DND-41 (cell line): ENCODE measurements around the gene MYO16.
"Not testable (repeated sequence)": the region's sequence is repeated elsewhere in the genome, so short reads cannot be mapped to it uniquely, and the experiment has no call there.

Experiments used
- ATAC-seq: fragments of 200-7000 bp; cut with Tn5 transposase; 3 replicates; pipeline ENCODE4 v1.9.1; 2021; ENCODE audit warnings: low read depth; ENCODE audit not compliant: insufficient read depth
- DNase-seq: peaks from one replicate; pipeline ENCODE4 v3.0.0-alpha.2; 2020
- H2AFZ ChIP-seq: 2 replicates; pipeline ENCODE4 v1.6.0; 2012; ENCODE audit warnings: low read depth, low read length
- H3K27ac ChIP-seq: 2 replicates; pipeline ENCODE4 v1.5.1; 2012; ENCODE audit warnings: low read length, inconsistent platforms
- H3K27me3 ChIP-seq: fragments of 200-600 bp; sonication (generic); 2 replicates; pipeline ENCODE4 v1.6.0; 2012; ENCODE audit warnings: low read length, mild to moderate bottlenecking, inconsistent platforms; ENCODE audit not compliant: insufficient read depth, poor library complexity
- H3K36me3 ChIP-seq: 2 replicates; pipeline ENCODE4 v1.5.1; 2012; ENCODE audit warnings: low read length, inconsistent platforms; ENCODE audit not compliant: insufficient read depth
- H3K4me1 ChIP-seq: 2 replicates; pipeline ENCODE4 v1.5.1; 2012; ENCODE audit warnings: mild to moderate bottlenecking, low read length; ENCODE audit not compliant: insufficient read depth
- H3K4me2 ChIP-seq: 2 replicates; pipeline ENCODE4 v1.6.0; 2012; ENCODE audit warnings: mild to moderate bottlenecking, moderate library complexity, low read length, inconsistent platforms; ENCODE audit not compliant: insufficient read depth
- H3K4me3 ChIP-seq, 2 experiments: fragments of 200-600 bp in 1 of 2; shearing (Covaris generic) in 1 of 2; 2 replicates each; pipeline ENCODE4 v1.5.1; 2012 to 2016; ENCODE audit warnings: inconsistent platforms in 2 of 2, low read length in 2 of 2, mild to moderate bottlenecking in 2 of 2, low read depth in 1 of 2, moderate library complexity in 1 of 2
- H3K79me2 ChIP-seq: 2 replicates; pipeline ENCODE4 v1.6.0; 2012; ENCODE audit warnings: low read length, inconsistent platforms; ENCODE audit not compliant: insufficient read depth
- H3K9ac ChIP-seq: 2 replicates; pipeline ENCODE4 v1.6.0; 2012; ENCODE audit warnings: low read depth, mild to moderate bottlenecking, inconsistent platforms, low read length, moderate library complexity
- H3K9me3 ChIP-seq: 2 replicates; pipeline ENCODE4 v1.5.1; 2012; ENCODE audit warnings: low read length, moderate library complexity, mild to moderate bottlenecking, inconsistent platforms; ENCODE audit not compliant: insufficient read depth, severe bottlenecking
- H4K20me1 ChIP-seq: 2 replicates; pipeline ENCODE4 v1.6.0; 2012; ENCODE audit warnings: low read length; ENCODE audit not compliant: insufficient read depth
- CTCF ChIP-seq: IDR thresholded peaks from 2 replicates; pipeline ENCODE4 v1.5.1; 2012; ENCODE audit warnings: borderline replicate concordance, low read length, moderate library complexity, mild to moderate bottlenecking; ENCODE audit not compliant: poor library complexity, severe bottlenecking; ENCODE audit errors: extremely low read depth
- EZH2 ChIP-seq: IDR thresholded peaks from 3 replicates; pipeline ENCODE4 v1.6.1; 2012; ENCODE audit warnings: borderline replicate concordance, low read depth, mild to moderate bottlenecking, moderate library complexity, low read length, inconsistent platforms; ENCODE audit not compliant: severe bottlenecking

MYO16 gene

DNA sequence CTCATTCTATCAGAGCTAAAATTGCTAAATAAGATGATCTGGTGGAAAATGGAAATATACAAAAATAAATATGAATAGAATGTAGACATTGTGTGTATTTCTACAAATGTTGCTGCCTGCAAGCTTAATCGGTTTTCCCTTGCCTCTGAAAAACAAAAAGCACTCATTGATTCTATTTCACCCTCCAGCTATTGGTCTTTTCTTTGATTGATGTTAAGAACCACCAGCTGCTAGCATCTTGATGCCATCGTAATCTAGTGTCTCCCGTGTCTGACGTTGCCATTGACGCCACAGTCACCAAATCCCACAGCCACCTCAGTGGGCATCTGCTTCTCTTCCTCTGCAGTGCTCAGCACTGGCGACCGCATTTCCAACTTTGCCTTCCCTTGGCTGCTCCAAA lies 461.8 kb downstream of the MYO16 start:
- Histone ChIP-seq H3K79me2 (no peaks in the 10 kb centered on the region), H3K4me2 (no peak overlapping the region), H4K20me1 (no peaks in the 10 kb centered on the region), H3K4me3 (no peak overlapping the region), H3K9ac (no peak overlapping the region), H3K27ac (no peak overlapping the region), H3K27me3 (peaks cover 7% of the 10 kb centered on the region), H3K36me3 (no peaks in the 10 kb centered on the region), H2AFZ (no peak overlapping the region), H3K9me3 (no peaks in the 10 kb centered on the region), H3K4me1 (no peaks in the 10 kb centered on the region)
- no peak for DNase-seq
- no peak for TF ChIP-seq CTCF
- no peak for TF ChIP-seq EZH2
- no peak for ATAC-seq

- H3K4me3 ChIP-seq, H3K27me3 ChIP-seq, H3K79me2 ChIP-seq, H3K9me3 ChIP-seq, H3K36me3 ChIP-seq, H3K9ac ChIP-seq, H2AFZ ChIP-seq, DNase-seq, ATAC-seq, H4K20me1 ChIP-seq, H3K4me1 ChIP-seq, H3K27ac ChIP-seq, H3K4me2 ChIP-seq: not testable (repeated sequence)
Observed at GRCh38 chr13:109092186-109092585, 462.8 kb downstream of the MYO16 start.

DNA sequence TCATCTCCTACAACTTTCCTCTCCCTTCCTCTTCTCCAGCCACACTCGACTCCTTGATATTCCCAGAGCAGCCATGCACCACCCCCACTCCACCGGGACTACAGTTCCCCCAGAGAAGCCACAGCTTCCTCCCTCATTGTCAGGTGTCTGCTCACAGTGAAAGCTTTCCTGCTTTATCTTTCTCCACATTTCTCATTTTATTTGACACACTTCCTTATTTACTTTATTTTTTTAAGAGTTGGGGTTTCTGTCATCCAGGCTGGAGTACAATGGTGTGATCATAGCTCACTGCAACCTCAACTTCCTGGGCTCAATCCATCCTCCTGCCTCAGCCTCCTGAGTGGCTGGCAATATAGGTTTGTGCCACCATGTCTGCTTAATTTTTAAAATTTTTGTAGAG lies 464.6 kb downstream of the MYO16 start:
- no peak for ATAC-seq
- Histone ChIP-seq H3K27me3 (peaks cover 7% of the 10 kb centered on the region), H2AFZ (no peak overlapping the region), H4K20me1 (no peaks in the 10 kb centered on the region), H3K4me1 (no peaks in the 10 kb centered on the region), H3K27ac (no peak overlapping the region), H3K4me2 (no peak overlapping the region), H3K79me2 (no peaks in the 10 kb centered on the region), H3K36me3 (no peaks in the 10 kb centered on the region), H3K9ac (no peak overlapping the region), H3K4me3 (no peak overlapping the region), H3K9me3 (no peaks in the 10 kb centered on the region)
- no peak for DNase-seq
- TF ChIP-seq CTCF (no peak), EZH2 (no peak)

DNA sequence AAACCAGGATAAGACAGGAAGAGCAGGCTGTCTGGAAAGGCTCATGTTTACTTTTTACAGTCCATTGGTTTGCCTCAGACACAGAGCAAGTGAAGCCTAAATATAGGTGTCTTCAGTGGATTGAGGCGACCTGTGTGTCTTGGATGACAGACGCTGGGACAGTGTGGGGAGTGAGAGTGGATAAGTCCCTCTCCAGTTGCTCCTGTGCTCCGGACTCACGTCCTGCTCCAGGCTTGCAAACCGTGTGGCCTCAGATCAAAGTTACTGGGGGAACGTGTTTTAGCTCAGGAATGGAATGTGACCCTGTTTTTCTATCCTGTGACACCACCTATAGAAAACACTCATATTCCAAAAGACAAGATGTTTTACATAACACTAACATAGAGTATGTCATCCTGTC lies 465.7 kb downstream of the MYO16 start:
- H3K9me3 ChIP-seq, result no peaks in the 10 kb centered on the region
- no peak overlapping the region for H3K4me3 ChIP-seq
- H2AFZ ChIP-seq, result no peak overlapping the region
- no peak overlapping the region for H3K4me2 ChIP-seq
- H4K20me1 ChIP-seq, result no peaks in the 10 kb centered on the region
- no peak for TF ChIP-seq CTCF
- no peak for TF ChIP-seq EZH2
- no peaks in the 10 kb centered on the region for H3K79me2 ChIP-seq
- ATAC-seq (no peak), DNase-seq (no peak)
- H3K4me1 ChIP-seq, result no peaks in the 10 kb centered on the region
- no peak overlapping the region for H3K27ac ChIP-seq
- peaks cover 6% of the 10 kb centered on the region for H3K27me3 ChIP-seq
- no peaks in the 10 kb centered on the region for H3K36me3 ChIP-seq
- H3K9ac ChIP-seq, result no peak overlapping the region
